GM23338 (cell line): ENCODE data around the gene KCTD7. TPM values are rescaled to one million over a fixed set of nuclear protein-coding genes. Genes with fewer than 3 reads are reported as not detected.

Experiments used
- ETS1 ChIP-seq: IDR thresholded peaks from 2 replicates; pipeline ENCODE4 v1.6.1; 2016; ENCODE audit warnings: antibody characterized with exemption
- JUNB ChIP-seq: IDR thresholded peaks from one replicate; pipeline ENCODE4 v1.6.1; 2016; ENCODE audit warnings: antibody characterized with exemption; ENCODE audit not compliant: unreplicated experiment
- POLR2AphosphoS5 ChIP-seq: IDR thresholded peaks from 2 replicates; pipeline ENCODE4 v1.6.1; 2016; ENCODE audit warnings: antibody characterized with exemption, low read depth
- STAT1 ChIP-seq: IDR thresholded peaks from one replicate; pipeline ENCODE4 v1.6.1; 2016; ENCODE audit warnings: antibody characterized with exemption; ENCODE audit not compliant: unreplicated experiment
- ZNF331 ChIP-seq: fragments of 250-450 bp; sonication (Bioruptor Pico); IDR thresholded peaks from 2 replicates; pipeline ENCODE4 v1.5.0; 2020; ENCODE audit warnings: low read depth, mild to moderate bottlenecking, moderate library complexity
- polyA plus RNA-seq: library from polyadenylated mRNA; unstranded; fragments of >200 nt; fragmentation: Nextera tagmentation; extraction: Ambion mirVana; gene quantifications from 2 replicates; pipeline ENCODE4 v1.2.1, GENCODE V29; 2016
- total RNA-seq: library from RNA; depleted of rRNA; stranded (reverse); fragments of >200 nt; shearing (Covaris generic); gene quantifications from 2 replicates; pipeline ENCODE4 v1.2.3, GENCODE V29; 2014
- TF ChIP-seq, protein P1 (sequence below): fragments of 250-450 bp; sonication (Bioruptor Pico); IDR thresholded peaks from 2 replicates; pipeline ENCODE4 v1.5.0; 2020; ENCODE audit warnings: mild to moderate bottlenecking, moderate library complexity

The KCTD7 gene
- total and polyA plus RNA-seq, 2 experiments from 2014 or later, result 3.7 to 21.0 TPM

DNA sequence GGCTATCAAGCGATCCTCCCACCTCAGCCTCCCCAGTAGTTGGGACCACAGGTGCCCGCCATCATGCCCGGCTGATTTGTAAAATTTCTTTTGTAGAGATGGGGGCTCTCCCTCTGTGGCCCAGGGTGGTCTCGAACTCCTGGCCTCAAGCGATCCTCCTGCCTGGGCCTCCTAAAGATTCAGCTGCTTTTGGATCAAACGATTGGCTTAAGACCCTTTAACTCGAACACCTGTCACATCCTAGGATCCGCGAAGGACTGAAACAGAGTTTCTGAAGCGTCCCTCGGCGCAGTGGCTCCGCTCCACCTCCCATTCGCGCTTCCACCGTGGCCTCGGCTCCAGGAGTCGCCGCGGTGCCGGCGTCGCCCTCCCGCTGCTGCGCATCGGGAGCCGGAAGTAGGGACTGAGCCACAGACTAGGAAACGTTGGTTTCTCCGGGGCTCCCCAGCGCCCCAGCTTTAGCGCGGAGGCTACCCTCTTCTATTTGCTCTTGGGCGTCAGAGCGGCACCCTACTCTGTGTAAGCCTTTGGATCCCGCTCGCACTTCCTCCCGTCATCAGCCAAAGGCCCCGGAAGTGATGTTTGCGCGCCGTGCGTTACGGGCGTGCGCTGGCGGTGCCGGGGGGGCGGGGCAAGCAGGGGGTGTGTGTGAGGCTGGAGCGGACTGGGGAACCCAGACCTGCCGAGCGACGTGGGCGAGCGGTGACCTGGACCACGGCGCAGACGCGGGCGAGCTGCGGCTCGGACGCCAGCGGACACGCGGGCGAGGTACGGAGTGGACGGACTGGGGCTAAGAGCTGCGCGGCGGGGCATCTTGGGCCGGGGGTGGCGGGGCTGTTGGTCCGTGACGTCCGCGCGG lies 53.0 kb downstream of the KCTD7 start (continued):
- TF ChIP-seq, protein P1, sequence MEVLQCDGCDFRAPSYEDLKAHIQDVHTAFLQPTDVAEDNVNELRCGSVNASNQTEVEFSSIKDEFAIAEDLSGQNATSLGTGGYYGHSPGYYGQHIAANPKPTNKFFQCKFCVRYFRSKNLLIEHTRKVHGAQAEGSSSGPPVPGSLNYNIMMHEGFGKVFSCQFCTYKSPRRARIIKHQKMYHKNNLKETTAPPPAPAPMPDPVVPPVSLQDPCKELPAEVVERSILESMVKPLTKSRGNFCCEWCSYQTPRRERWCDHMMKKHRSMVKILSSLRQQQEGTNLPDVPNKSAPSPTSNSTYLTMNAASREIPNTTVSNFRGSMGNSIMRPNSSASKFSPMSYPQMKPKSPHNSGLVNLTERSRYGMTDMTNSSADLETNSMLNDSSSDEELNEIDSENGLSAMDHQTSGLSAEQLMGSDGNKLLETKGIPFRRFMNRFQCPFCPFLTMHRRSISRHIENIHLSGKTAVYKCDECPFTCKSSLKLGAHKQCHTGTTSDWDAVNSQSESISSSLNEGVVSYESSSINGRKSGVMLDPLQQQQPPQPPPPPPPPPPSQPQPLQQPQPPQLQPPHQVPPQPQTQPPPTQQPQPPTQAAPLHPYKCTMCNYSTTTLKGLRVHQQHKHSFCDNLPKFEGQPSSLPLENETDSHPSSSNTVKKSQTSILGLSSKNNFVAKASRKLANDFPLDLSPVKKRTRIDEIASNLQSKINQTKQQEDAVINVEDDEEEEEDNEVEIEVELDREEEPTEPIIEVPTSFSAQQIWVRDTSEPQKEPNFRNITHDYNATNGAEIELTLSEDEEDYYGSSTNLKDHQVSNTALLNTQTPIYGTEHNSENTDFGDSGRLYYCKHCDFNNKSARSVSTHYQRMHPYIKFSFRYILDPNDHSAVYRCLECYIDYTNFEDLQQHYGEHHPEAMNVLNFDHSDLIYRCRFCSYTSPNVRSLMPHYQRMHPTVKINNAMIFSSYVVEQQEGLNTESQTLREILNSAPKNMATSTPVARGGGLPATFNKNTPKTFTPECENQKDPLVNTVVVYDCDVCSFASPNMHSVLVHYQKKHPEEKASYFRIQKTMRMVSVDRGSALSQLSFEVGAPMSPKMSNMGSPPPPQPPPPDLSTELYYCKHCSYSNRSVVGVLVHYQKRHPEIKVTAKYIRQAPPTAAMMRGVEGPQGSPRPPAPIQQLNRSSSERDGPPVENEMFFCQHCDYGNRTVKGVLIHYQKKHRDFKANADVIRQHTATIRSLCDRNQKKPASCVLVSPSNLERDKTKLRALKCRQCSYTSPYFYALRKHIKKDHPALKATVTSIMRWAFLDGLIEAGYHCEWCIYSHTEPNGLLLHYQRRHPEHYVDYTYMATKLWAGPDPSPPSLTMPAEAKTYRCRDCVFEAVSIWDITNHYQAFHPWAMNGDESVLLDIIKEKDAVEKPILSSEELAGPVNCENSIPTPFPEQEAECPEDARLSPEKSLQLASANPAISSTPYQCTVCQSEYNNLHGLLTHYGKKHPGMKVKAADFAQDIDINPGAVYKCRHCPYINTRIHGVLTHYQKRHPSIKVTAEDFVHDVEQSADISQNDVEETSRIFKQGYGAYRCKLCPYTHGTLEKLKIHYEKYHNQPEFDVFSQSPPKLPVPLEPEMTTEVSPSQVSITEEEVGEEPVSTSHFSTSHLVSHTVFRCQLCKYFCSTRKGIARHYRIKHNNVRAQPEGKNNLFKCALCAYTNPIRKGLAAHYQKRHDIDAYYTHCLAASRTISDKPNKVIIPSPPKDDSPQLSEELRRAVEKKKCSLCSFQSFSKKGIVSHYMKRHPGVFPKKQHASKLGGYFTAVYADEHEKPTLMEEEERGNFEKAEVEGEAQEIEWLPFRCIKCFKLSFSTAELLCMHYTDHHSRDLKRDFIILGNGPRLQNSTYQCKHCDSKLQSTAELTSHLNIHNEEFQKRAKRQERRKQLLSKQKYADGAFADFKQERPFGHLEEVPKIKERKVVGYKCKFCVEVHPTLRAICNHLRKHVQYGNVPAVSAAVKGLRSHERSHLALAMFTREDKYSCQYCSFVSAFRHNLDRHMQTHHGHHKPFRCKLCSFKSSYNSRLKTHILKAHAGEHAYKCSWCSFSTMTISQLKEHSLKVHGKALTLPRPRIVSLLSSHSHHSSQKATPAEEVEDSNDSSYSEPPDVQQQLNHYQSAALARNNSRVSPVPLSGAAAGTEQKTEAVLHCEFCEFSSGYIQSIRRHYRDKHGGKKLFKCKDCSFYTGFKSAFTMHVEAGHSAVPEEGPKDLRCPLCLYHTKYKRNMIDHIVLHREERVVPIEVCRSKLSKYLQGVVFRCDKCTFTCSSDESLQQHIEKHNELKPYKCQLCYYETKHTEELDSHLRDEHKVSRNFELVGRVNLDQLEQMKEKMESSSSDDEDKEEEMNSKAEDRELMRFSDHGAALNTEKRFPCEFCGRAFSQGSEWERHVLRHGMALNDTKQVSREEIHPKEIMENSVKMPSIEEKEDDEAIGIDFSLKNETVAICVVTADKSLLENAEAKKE (CRISPR knock-in tag), result no peak
- no peak for TF ChIP-seq ZNF331 (CRISPR knock-in tag)
- TF ChIP-seq POLR2AphosphoS5, result peak; percentile 93
- TF ChIP-seq ETS1, result 0 out of 2 replicates have a peak, but pooled peaks have one; percentile 23
- TF ChIP-seq STAT1, result no peak
- TF ChIP-seq JUNB, result no peak
